GM12874 (cell line): ENCODE data around the gene AQP12A.

ENCODE experiments used
- CTCF ChIP-seq: IDR thresholded peaks from 2 replicates; pipeline ENCODE4 v1.5.1; 2011; ENCODE audit warnings: low read depth, mild to moderate bottlenecking, control low read depth, low read length, moderate library complexity; ENCODE audit not compliant: insufficient read depth

The AQP12A gene

DNA sequence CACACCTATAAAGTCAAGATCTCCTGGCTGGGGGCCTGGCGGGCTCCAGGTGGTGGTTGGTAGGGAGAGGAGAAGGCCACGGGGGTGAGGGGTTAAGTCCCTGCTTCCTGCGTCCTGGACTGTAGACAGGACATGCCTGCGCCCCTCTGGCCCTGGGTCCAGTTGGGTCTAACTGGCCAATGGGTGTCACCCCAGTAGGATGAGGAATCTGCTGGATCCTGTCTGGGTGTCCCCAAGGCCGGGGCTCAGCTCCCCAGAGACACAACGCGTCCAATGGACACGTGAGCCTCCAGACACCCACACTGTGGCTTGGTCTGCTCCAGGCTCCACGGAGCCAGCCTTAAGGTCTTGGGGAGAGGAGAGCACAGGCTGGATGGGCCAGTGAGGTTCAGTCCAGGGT is 19.6 kb downstream of the AQP12A start:
- TF ChIP-seq CTCF: no peak

DNA sequence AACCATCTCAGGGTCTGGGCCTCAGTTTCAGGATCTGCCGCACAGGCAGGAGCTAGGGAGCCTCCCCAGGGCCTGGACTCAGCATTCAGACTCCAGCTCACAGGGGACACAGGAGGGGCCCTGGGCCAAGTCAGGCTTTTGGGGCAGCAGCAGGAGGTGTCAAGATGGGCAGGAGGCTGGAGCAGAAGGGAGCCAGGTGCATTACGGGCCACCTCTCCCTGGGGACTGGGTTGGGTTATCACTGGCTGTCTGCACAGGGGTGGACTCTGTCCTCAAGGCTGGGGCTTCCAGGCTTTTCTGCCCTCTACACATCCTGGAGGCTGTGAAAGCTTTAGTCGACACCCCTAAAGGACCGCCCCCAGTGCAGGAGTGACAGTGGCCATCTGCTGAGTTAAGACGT is 20.0 kb downstream of the AQP12A start:
- no peak for TF ChIP-seq CTCF

DNA sequence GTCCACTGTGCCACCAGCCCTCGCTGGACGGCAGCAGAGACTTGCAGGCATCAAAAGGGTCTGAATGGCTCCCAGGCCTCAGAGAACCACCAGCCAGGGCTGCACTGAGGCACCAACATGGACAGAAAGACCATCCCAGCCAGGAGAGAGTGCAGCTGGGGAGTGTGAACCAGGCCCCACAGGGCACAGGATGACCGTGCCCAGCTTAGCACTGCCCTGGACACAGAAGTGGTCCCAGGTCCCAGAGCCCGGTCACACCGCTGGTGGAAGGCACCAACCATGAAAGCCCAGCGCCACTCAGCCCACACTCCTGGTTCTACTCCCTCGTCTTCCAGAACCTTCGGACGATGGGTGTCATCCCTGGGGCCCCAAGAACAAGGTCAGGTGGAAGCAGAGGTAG is 20.5 kb downstream of the AQP12A start:
- no peak for TF ChIP-seq CTCF

- no peak for TF ChIP-seq CTCF
Observed at GRCh38 chr2:240713071-240713927, 21.6 kb downstream of the AQP12A start.

- TF ChIP-seq CTCF: no peak
Observed at GRCh38 chr2:240713928-240714746, 22.5 kb downstream of the AQP12A start.

- TF ChIP-seq CTCF: no peak
Observed at GRCh38 chr2:240714747-240715725, 23.4 kb downstream of the AQP12A start.
